Measurements from ENCODE around the gene HABP4. TPM values are rescaled to one million over a fixed set of nuclear protein-coding genes. Genes with fewer than 3 reads are reported as not detected.

HABP4 gene
- total RNA-seq, 1 donor from 2014 or later = 23.1 TPM

GRCh38 chr9:96425500-96426169 lies 24.3 kb upstream of the HABP4 start:
- H3K9me3 ChIP-seq (replicated peaks) = no peaks in the 10 kb centered on the region
- DNase-seq = no peak
- H3K4me1 ChIP-seq = peaks cover 9% of the 10 kb centered on the region
- H3K4me3 ChIP-seq = no peak overlapping the region
- TF ChIP-seq CTCF (IDR thresholded peaks at IDR 0.05; ENCODE audit: borderline replicate concordance) = no peak
- no peak overlapping the region for H3K27ac ChIP-seq (replicated peaks)
- H3K27me3 ChIP-seq (ENCODE audit: low read depth) = no peaks in the 10 kb centered on the region
- H3K36me3 ChIP-seq = no peaks in the 10 kb centered on the region
- intact Hi-C loops (cut with micrococcal nuclease) = no loop called here

- Histone ChIP-seq H3K36me3 (no peaks in the 10 kb centered on the region), H3K4me1 (no peaks in the 10 kb centered on the region), H3K9me3 (replicated peaks) (no peaks in the 10 kb centered on the region), H3K4me3 (no peak overlapping the region), H3K27me3 (ENCODE audit: low read depth) (no peaks in the 10 kb centered on the region), H3K27ac (replicated peaks) (no peak overlapping the region)
- intact Hi-C loops (cut with micrococcal nuclease) = no loop called here
- no peak for DNase-seq
- TF ChIP-seq CTCF (IDR thresholded peaks at IDR 0.05; ENCODE audit: borderline replicate concordance) = no peak
Observed at GRCh38 chr9:96429732-96430131, 20.2 kb upstream of the HABP4 start.

- H3K4me3 ChIP-seq = no peak overlapping the region
- no peaks in the 10 kb centered on the region for H3K27me3 ChIP-seq (ENCODE audit: low read depth)
- DNase-seq = no peak
- TF ChIP-seq CTCF (IDR thresholded peaks at IDR 0.05; ENCODE audit: borderline replicate concordance) = no peak
- H3K27ac ChIP-seq (replicated peaks) = no peak overlapping the region
- no peaks in the 10 kb centered on the region for H3K36me3 ChIP-seq
- intact Hi-C loops (cut with micrococcal nuclease) = no loop called here
- H3K9me3 ChIP-seq (replicated peaks) = peaks cover 5% of the 10 kb centered on the region
- H3K4me1 ChIP-seq = no peaks in the 10 kb centered on the region
Observed at GRCh38 chr9:96430377-96430776, 19.6 kb upstream of the HABP4 start.

- H3K27ac ChIP-seq (replicated peaks) = no peak overlapping the region
- peaks cover 5% of the 10 kb centered on the region for H3K9me3 ChIP-seq (replicated peaks)
- H3K36me3 ChIP-seq = no peaks in the 10 kb centered on the region
- no peaks in the 10 kb centered on the region for H3K4me1 ChIP-seq
- no peaks in the 10 kb centered on the region for H3K27me3 ChIP-seq (ENCODE audit: low read depth)
- DNase-seq = no peak
- no peak overlapping the region for H3K4me3 ChIP-seq
- TF ChIP-seq CTCF (IDR thresholded peaks at IDR 0.05; ENCODE audit: borderline replicate concordance) = no peak
- intact Hi-C loops (cut with micrococcal nuclease) = no loop called here
Observed at GRCh38 chr9:96435345-96435744, 14.6 kb upstream of the HABP4 start.

GRCh38 chr9:96436063-96436455 lies 13.9 kb upstream of the HABP4 start:
- Histone ChIP-seq H3K27ac (replicated peaks) (no peak overlapping the region), H3K4me3 (no peak overlapping the region), H3K9me3 (replicated peaks) (peaks cover 5% of the 10 kb centered on the region), H3K36me3 (no peaks in the 10 kb centered on the region), H3K27me3 (ENCODE audit: low read depth) (no peaks in the 10 kb centered on the region), H3K4me1 (no peaks in the 10 kb centered on the region)
- intact Hi-C loops (cut with micrococcal nuclease) = no loop called here
- DNase-seq = no peak
- no peak for TF ChIP-seq CTCF (IDR thresholded peaks at IDR 0.05; ENCODE audit: borderline replicate concordance)
